RWPE1 (cell line): Measurements from ENCODE around the gene NUP188.
"Not testable (repeated sequence)": the region's sequence is repeated elsewhere in the genome, so short reads cannot be mapped to it uniquely, and the experiment has no call there.

ENCODE experiments used
- CTCF ChIA-PET: fragments of 350-600 bp; sonication (Branson Sonifier 250); formaldehyde crosslinking; extraction: SDS; loops from one replicate; lab custom pipeline; 2021; lab: Yijun Ruan, JAX
- POLR2A ChIA-PET: fragments of 400-600 bp; formaldehyde crosslinking; extraction: SDS; loops from one replicate; lab custom pipeline; 2020; ENCODE audit warnings: antibody characterized with exemption; ENCODE audit not compliant: low non-redundant PET; lab: Yijun Ruan, JAX
- DNase-seq: peaks from one replicate; pipeline ENCODE4 v3.0.0; 2012; ENCODE audit warnings: low spot score
- H3K27ac ChIP-seq: fragments of 450-650 bp; 2 replicates; pipeline ENCODE4 v1.5.1; 2017
- TF ChIP-seq, protein P1 (sequence below): fragments of 450-650 bp; conservative IDR thresholded peaks from 2 replicates; pipeline ENCODE4 v1.5.1; 2017; ENCODE audit warnings: low read depth, mild to moderate bottlenecking

The NUP188 gene

DNA sequence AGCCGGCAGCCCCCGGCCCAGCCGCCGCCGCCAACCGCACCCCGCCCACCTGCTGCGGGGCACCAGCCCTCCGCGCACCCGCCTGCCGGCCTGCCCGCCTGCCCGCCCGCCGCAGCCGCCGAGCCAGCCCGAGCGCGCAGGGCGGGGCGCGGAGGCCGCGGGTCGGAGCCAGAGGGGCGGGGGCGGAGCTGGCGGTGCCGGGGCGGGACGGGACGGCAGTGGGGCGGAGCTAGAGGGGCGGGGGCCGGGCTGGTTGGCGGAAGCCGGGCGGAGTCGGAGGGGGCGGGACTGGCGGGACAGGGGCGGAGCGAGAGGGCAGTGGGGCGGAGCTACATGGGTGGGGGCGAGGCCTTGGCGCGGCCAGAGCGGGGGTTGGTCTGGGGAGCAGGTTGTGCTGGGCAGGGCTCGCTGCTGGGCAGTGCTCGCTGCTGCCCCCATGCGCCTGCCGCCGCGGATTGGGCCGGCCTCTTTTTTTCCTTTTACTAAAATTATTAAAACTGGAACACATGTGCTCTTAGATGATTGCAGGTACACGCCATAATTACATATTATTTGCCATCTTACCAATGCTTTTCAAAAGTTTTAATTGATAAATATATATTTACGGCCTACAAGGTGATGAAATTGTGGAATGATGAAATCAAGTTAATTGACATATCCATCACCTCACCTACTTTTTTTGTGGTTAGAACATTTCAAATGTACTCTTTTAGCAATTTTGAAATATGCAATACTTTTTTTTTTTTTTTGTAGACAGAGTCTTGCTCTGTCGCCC, 80.9 kb downstream of the NUP188 start, which contains the start of gene SH3GLB2:
Gene SH3GLB2 (minus strand): TSS at position 140 of the 775 bp plus-strand sequence. CDS start 177 bp downstream, outside the sequence.
- peak within 1 kb of the TSS; percentile 79 for H3K27ac ChIP-seq
- ChIA-PET CTCF (interaction anchor here (0.6 to 2.1 kb wide), 8 partner anchors 9 to 1430 kb away, joined by 3 to 9 read pairs (median 3); no protein-coding TSS in a partner anchor), POLR2A (interaction anchor here (0.5 kb wide), 1 partner anchor 369 kb away, joined by 10 read pairs; no protein-coding TSS in a partner anchor)
- TF ChIP-seq, protein P1, sequence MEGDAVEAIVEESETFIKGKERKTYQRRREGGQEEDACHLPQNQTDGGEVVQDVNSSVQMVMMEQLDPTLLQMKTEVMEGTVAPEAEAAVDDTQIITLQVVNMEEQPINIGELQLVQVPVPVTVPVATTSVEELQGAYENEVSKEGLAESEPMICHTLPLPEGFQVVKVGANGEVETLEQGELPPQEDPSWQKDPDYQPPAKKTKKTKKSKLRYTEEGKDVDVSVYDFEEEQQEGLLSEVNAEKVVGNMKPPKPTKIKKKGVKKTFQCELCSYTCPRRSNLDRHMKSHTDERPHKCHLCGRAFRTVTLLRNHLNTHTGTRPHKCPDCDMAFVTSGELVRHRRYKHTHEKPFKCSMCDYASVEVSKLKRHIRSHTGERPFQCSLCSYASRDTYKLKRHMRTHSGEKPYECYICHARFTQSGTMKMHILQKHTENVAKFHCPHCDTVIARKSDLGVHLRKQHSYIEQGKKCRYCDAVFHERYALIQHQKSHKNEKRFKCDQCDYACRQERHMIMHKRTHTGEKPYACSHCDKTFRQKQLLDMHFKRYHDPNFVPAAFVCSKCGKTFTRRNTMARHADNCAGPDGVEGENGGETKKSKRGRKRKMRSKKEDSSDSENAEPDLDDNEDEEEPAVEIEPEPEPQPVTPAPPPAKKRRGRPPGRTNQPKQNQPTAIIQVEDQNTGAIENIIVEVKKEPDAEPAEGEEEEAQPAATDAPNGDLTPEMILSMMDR: peak; percentile 100
- DNase-seq: peak; percentile 99

DNA sequence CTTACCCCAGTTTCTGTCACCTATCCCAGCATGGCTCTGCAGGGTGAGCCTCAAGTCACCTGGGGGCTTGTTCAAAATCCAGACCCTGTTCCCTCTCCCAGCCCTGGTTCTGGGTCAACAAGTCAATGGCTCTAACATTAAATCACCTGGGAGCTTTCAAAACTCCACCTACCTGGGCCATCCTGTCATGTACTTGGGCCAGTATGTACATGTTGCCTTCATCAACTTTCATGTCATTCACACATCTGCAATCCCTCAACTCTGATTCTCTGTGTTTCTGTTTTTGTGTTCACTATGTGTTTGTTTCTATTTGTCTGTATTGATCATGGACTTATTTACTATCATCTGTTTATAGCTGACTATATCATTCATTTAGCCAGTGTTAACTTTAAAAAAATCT, 82.7 kb downstream of the NUP188 start:
- POLR2A ChIA-PET: interaction anchor here (0.7 kb wide), 1 partner anchor 44 kb away, joined by 6 read pairs; no protein-coding TSS in a partner anchor
- TF ChIP-seq, protein P1: no peak
- H3K27ac ChIP-seq: peak overlapping the region; percentile 79
- DNase-seq: no peak
- CTCF ChIA-PET: interaction anchor here (0.7 kb wide), 2 partner anchors 101 to 268 kb away, joined by 3 to 4 read pairs; no protein-coding TSS in a partner anchor

DNA sequence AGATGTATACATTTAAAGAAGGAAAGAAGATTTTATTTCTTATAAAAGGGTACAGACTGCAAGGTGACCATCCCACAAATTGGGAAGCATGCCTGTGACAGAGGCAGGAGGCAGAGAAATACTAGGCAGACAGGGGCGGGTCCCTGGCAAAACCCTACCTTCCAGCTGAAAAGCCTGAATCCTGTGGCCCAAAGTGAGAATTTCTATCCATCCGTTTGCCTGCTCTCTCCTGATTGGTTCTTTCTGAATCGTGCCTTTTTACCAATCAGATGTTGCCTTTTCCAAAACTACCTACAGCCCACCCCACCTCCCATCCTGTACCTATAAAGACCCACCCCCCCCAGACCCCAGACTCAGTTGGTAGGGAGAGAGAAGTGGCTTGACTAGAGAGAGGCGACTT, 84.0 kb downstream of the NUP188 start:
- no peak for DNase-seq
- CTCF ChIA-PET: no interaction called here
- 0 out of 2 replicates have a peak overlapping the region, but pooled peaks have one; percentile 5 for H3K27ac ChIP-seq
- POLR2A ChIA-PET: no interaction called here
- TF ChIP-seq, protein P1: no peak

DNA sequence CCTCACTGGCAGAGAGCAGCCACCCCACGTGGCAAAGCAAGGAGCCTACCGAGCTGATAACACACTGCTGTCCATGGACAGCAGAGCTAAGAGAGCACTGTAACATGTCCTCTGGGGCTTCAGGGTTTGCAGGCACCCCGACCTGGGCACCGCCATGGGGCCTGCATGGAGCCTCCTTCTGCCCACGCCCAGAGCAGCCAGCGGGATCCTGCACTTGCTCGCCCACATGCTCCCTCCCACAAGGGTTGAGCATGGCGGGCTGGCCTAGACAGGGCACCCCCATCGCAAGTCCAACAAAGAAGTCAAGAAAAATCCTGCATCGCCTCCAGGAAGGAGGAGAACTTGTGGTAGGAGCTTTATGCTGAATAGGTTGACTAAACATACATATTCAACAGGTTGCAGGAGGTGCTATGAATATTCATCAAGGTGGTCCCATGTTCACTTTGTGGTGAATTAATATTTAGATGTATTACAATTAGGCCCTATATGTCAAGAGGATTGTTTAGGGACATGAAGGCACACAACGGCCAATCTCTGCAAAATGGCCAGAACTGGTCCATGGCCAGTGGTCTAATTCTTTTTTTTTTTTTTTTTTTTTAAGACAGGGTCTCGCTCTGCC, 85.2 kb downstream of the NUP188 start:
- TF ChIP-seq, protein P1: no peak
- DNase-seq: no peak
- ChIA-PET POLR2A (no interaction called here), CTCF (interaction anchor here (0.6 to 0.9 kb wide), 2 partner anchors 40 to 188 kb away, joined by 3 to 4 read pairs; no protein-coding TSS in a partner anchor)
- H3K27ac ChIP-seq: no peak overlapping the region; the same call in 1 of the 2 replicates

DNA sequence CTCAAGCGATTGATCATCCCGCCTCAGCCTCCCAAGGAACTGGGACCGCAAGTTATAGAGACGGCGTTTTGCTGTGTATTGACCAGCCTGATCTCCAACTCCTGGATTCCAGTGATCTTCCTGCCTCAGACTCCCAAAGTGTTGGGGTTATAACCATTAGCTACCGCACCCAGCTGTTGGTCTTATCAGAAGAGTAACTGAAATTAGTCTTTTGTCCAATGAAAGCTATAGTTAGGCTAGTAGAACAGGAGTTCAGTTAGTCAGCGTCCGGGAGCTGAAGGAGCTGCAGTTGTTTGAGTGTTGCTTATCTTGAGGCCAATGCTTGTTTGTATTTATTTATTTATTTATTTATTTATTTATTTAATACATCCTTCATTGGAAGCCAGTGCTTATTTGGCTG, 85.7 kb downstream of the NUP188 start:
- H3K27ac ChIP-seq: no peak overlapping the region
- TF ChIP-seq, protein P1: no peak
- ChIA-PET CTCF (interaction anchor here (0.6 to 0.9 kb wide), 3 partner anchors 15 to 188 kb away, joined by 3 to 4 read pairs (median 3); no protein-coding TSS in a partner anchor), POLR2A (no interaction called here)
- DNase-seq: no peak

DNA sequence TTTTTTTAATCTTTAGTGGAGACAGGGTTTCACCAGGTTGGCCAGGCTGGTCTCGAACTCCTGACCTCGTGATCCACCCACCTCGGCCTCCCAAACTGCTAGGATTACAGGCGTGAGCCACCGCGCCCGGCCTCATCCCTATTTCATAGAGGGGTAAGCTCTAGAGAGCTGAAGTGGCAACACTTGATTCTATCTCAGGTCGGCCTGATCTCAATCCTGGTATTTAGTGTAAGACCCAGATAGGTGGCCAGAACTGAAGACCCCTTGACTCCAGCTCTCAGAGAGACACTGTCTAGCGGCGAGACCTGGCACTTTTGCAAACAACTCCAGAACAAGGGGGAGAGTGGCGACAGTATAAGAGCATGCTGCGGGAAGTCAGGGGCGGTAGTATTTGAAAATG, 88.3 kb downstream of the NUP188 start:
- ChIA-PET CTCF (interaction anchor here (0.6 to 1.0 kb wide), 2 partner anchors 38 to 58 kb away, joined by 3 read pairs; no protein-coding TSS in a partner anchor), POLR2A (interaction anchor here (0.6 to 1.3 kb wide), 3 partner anchors 22 to 67 kb away, joined by 3 to 5 read pairs (median 4); no protein-coding TSS in a partner anchor)
- DNase-seq: not testable (repeated sequence)
- peak overlapping the region; percentile 78 for H3K27ac ChIP-seq
